GM19239 (cell line): ENCODE data around the gene PLEK.

Experiments
- DNase-seq: peaks from one replicate; pipeline ENCODE4 v3.0.0; 2011; ENCODE audit warnings: low spot score; ENCODE audit not compliant: insufficient read length
- FAIRE-seq: peaks from 2 replicates; lab custom pipeline; 2011; peaks lifted over from hg19 to GRCh38; lab: Jason Lieb, UNC

The PLEK gene

GRCh38 chr2:68412127-68412819 is 47.2 kb downstream of the PLEK start:
- peak; percentile 89 for FAIRE-seq
- DNase-seq: no peak

DNA sequence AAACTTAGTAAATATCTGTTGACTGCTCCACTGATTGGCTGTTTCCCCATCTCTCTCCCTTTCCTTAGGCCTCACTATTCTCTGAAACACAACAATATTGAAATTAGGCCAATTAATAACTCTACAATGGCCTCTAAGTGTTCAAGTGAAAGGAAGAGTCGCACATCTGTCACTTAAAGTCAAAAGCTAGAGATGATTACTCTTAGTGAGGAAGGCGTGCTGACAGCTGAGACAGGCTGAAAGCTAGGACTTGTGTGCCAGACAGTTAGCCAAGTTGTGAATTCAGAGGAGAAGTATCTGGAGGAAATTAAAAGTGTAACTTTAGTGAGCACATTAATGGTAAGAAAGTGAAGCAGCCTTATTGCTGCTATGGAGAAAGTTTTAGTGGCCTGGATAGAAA is 48.4 kb downstream of the PLEK start:
- DNase-seq: no peak
- FAIRE-seq: no peak

DNA sequence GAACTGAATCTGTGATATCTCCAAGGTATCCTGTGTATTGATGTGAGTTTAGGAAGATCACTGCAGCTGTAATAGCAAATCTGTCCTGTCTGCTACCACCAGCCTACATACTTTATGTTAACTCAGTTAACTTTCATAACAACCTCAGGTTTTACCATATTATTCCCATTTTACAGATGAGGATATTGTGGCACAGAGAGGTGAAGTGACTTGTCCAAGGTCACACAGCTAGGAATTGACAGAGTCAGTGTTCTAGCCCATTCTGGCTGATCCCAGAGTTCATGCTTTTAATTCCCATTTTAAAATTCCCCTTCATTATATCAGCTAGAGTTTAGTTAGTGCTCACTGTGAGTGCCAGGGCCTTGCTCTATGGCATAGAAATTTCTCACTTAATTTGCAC is 49.4 kb downstream of the PLEK start:
- FAIRE-seq: no peak
- no peak for DNase-seq

DNA sequence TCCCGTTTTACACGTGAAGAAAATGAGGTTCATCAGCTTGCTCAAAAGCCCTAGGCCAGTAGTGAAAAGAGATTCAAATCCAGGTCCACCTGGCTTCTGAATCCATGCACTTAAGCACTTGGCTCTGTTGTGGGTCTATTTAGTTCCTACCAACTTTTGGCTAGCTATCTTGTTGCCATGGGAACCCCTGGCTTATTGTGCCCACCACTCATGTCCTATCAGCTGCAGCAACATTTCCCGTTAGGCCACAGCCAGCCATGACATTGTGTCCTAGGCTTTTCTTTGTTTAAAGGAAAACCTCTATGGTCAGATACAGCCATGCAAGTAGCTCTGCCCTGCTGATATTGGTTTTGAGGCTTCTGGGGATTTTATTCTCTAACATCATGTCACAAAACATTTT is 49.8 kb downstream of the PLEK start:
- DNase-seq (no peak), FAIRE-seq (no peak)

DNA sequence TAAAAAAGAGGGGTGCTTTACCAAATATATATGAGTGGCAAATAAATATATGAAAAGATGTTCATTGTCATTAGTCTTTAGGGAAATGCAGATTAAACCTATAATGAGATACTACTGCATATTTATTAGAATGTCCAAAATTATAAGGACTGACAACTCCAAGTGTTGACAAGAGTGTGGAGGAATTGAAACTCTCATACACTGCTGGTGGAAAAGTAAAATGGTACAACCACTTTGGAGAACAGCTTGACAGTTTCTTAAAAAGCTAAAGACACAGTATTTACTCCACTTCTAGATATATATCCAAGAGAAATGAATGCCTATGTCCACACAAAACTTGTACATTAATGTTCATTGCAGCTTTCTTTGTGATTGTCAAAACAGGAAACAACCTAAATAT is 50.4 kb downstream of the PLEK start:
- FAIRE-seq: no peak
- DNase-seq: no peak

GRCh38 chr2:68416081-68416675 is 51.1 kb downstream of the PLEK start:
- no peak for DNase-seq
- no peak for FAIRE-seq

GRCh38 chr2:68417926-68418325 is 52.8 kb downstream of the PLEK start:
- no peak for DNase-seq
- FAIRE-seq: peak; percentile 78

GRCh38 chr2:68418419-68418818 is 53.3 kb downstream of the PLEK start:
- DNase-seq: no peak

GRCh38 chr2:68418855-68419254 is 53.8 kb downstream of the PLEK start:
- FAIRE-seq: peak; percentile 57
- DNase-seq: no peak

More at GRCh38 chr2:68418419-68418818, 53.3 kb downstream of the PLEK start:
- no peak for FAIRE-seq

- FAIRE-seq (no peak), DNase-seq (no peak)
Observed at GRCh38 chr2:68420254-68420910, 55.3 kb downstream of the PLEK start.

GRCh38 chr2:68423966-68424650 is 59.0 kb downstream of the PLEK start:
- FAIRE-seq (peak; percentile 96), DNase-seq (peak; percentile 38)

- FAIRE-seq: peak; percentile 26
- DNase-seq: no peak
Observed at GRCh38 chr2:68425503-68425902, 60.4 kb downstream of the PLEK start.

- no peak for DNase-seq
- no peak for FAIRE-seq
Observed at GRCh38 chr2:68426446-68426845, 61.4 kb downstream of the PLEK start.

GRCh38 chr2:68426848-68427579 is 61.9 kb downstream of the PLEK start:
- FAIRE-seq: peak; percentile 79

GRCh38 chr2:68428126-68428525 is 63.0 kb downstream of the PLEK start:
- DNase-seq (no peak), FAIRE-seq (no peak)

More at GRCh38 chr2:68426848-68427579, 61.9 kb downstream of the PLEK start:
- DNase-seq: no peak

DNA sequence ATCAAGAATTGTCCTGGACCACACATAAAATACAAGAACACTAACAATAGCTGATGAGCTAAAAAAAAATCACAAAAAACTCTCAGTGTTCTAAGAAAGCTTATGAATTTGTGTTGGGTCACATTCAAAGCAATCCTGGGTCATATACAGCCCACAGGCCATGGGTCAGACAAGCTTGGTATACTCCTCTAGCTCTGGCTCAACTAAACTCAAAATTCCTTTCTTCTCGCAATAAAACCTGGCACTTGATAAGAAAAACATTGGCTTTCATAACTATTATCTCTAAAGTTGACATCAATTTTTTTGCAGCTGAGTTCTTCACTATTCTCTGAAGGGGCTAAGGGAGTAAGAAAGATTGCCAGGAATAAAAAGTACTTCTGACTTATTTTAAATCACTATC is 63.7 kb downstream of the PLEK start:
- DNase-seq: no peak
- no peak for FAIRE-seq

GRCh38 chr2:68429311-68429826 is 64.3 kb downstream of the PLEK start:
- no peak for FAIRE-seq
- DNase-seq: no peak

DNA sequence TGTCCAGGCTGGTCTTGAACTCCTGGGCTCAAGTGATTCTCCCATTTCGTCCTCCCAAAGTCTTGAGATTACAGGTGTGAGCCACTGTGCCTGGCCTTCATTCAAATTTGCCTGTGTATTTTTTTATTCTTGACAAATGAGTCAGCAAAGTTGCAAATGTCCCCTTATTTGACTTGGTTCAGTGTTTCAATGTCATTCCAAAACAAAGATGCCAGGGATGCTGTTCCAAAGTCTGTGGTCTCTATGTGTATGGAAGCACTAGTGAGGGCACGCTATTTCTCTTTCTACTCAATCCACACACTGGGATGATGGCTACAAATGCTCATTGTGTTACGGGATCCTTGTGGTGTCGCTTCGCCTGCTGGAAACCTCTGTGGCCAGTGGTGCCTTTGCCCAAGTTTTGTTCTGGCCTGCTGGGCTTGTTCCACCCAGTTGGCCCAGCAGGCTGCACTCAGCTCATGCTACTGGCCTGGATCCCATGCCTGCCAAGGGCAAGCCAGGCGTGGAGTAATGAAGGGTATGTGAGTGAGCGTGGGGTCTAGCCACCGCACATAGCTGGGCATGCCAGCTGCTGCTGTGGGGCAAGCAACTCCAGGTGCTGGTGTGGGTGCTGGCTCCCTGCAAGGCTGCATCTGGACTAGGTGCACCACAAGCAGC is 66.4 kb downstream of the PLEK start:
- DNase-seq: no peak
- FAIRE-seq: no peak
